Measurements from ENCODE around the gene FAM89B. TPM values are rescaled to one million over a fixed set of nuclear protein-coding genes. Genes with fewer than 3 reads are reported as not detected.

FAM89B gene
- total RNA-seq, 1 experiment from 2014 or later: 40.0 TPM

Other genes starting within 250 kb of the FAM89B start
- gene DPF2, start 238.7 kb upstream of the FAM89B start, total RNA-seq (2014; rRNA removed; shearing (Covaris generic)): 31.5 and 43.5 TPM in 2 replicates
- gene TIGD3, start 217.8 kb upstream of the FAM89B start, total RNA-seq (2014; rRNA removed; shearing (Covaris generic)): 1.7 TPM in 1 of 2 replicates, not detected in the other
- 1.1 and 2.5 TPM in 2 replicates for gene SLC25A45, start 189.9 kb upstream of the FAM89B start, total RNA-seq (2014; rRNA removed; shearing (Covaris generic))
- 42.6 and 43.0 TPM in 2 replicates for gene FRMD8, start 185.9 kb upstream of the FAM89B start, total RNA-seq (2014; rRNA removed; shearing (Covaris generic))
- 3.9 and 6.5 TPM in 2 replicates for gene NEAT1, start 149.7 kb upstream of the FAM89B start, total RNA-seq (2014; rRNA removed; shearing (Covaris generic))
- gene MALAT1, start 73.5 kb upstream of the FAM89B start, total RNA-seq (2014; rRNA removed; shearing (Covaris generic)): 370 and 608 TPM in 2 replicates
- gene SCYL1, start 47.5 kb upstream of the FAM89B start, total RNA-seq (2014; rRNA removed; shearing (Covaris generic)): 59.7 and 96.5 TPM in 2 replicates
- 15.1 and 27.3 TPM in 2 replicates for gene LTBP3, start 14.2 kb upstream of the FAM89B start, total RNA-seq (2014; rRNA removed; shearing (Covaris generic))
- gene ZNRD2, start 2.1 kb upstream of the FAM89B start, total RNA-seq (2014; rRNA removed; shearing (Covaris generic)): 106 and 116 TPM in 2 replicates
- gene EHBP1L1, start 3.5 kb downstream of the FAM89B start, total RNA-seq (2014; rRNA removed; shearing (Covaris generic)): 2.0 and 9.3 TPM in 2 replicates
- 0.52 TPM in 1 of 2 replicates, not detected in the other for gene KCNK7, start 23.3 kb downstream of the FAM89B start, total RNA-seq (2014; rRNA removed; shearing (Covaris generic))
- 16.0 and 27.1 TPM in 2 replicates for gene MAP3K11, start 41.7 kb downstream of the FAM89B start, total RNA-seq (2014; rRNA removed; shearing (Covaris generic))
- gene PCNX3, start 43.2 kb downstream of the FAM89B start, total RNA-seq (2014; rRNA removed; shearing (Covaris generic)): 16.5 and 26.0 TPM in 2 replicates
- gene SIPA1, start 65.6 kb downstream of the FAM89B start, total RNA-seq (2014; rRNA removed; shearing (Covaris generic)): 8.7 and 22.7 TPM in 2 replicates
- 37.2 and 49.1 TPM in 2 replicates for gene RELA, start 90.4 kb downstream of the FAM89B start, total RNA-seq (2014; rRNA removed; shearing (Covaris generic))
- gene KAT5, start 139.7 kb downstream of the FAM89B start, total RNA-seq (2014; rRNA removed; shearing (Covaris generic)): 21.6 and 37.8 TPM in 2 replicates
- 45.0 and 48.2 TPM in 2 replicates for gene RNASEH2C, start 148.3 kb downstream of the FAM89B start, total RNA-seq (2014; rRNA removed; shearing (Covaris generic))
- gene AP5B1, start 208.4 kb downstream of the FAM89B start, total RNA-seq (2014; rRNA removed; shearing (Covaris generic)): 5.9 and 13.0 TPM in 2 replicates
- not detected in 2 replicates for gene OVOL1, start 214.5 kb downstream of the FAM89B start, total RNA-seq (2014; rRNA removed; shearing (Covaris generic))

Measured in M059J (cell line).